GM10266 (cell line): ENCODE results near the gene COL4A1.

ENCODE experiments used
- DNase-seq: peaks from one replicate; pipeline ENCODE4 v3.0.0; 2012; ENCODE audit errors: extremely low spot score
- TF ChIP-seq, protein P1 (sequence below): IDR thresholded peaks from 2 replicates; pipeline ENCODE4 v1.5.1; 2012; ENCODE audit warnings: mild to moderate bottlenecking, low read depth; ENCODE audit not compliant: control insufficient read depth, insufficient read depth; ENCODE audit errors: missing control alignments

Gene COL4A1

DNA sequence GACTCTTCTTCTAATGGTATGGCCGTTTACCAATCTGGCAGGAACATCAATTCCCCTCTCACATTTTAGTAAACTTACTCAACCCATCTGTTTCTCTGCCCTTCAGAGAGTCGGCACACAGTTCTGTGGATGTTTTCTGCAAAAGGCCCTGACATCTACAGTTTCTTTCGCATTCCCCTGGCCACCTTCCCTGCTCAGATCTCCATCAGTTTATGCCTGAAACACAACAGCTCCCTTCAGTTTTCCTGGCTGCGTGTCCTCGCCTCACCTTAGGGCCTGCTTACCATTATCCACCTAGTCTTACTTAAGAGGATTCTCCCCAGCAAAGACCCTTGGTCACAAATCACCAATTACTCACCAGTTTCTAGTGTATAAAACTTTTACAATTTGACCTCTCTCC is 25.2 kb downstream of the COL4A1 start:
- no peak for DNase-seq
- TF ChIP-seq, protein P1, sequence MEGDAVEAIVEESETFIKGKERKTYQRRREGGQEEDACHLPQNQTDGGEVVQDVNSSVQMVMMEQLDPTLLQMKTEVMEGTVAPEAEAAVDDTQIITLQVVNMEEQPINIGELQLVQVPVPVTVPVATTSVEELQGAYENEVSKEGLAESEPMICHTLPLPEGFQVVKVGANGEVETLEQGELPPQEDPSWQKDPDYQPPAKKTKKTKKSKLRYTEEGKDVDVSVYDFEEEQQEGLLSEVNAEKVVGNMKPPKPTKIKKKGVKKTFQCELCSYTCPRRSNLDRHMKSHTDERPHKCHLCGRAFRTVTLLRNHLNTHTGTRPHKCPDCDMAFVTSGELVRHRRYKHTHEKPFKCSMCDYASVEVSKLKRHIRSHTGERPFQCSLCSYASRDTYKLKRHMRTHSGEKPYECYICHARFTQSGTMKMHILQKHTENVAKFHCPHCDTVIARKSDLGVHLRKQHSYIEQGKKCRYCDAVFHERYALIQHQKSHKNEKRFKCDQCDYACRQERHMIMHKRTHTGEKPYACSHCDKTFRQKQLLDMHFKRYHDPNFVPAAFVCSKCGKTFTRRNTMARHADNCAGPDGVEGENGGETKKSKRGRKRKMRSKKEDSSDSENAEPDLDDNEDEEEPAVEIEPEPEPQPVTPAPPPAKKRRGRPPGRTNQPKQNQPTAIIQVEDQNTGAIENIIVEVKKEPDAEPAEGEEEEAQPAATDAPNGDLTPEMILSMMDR, result no peak

DNA sequence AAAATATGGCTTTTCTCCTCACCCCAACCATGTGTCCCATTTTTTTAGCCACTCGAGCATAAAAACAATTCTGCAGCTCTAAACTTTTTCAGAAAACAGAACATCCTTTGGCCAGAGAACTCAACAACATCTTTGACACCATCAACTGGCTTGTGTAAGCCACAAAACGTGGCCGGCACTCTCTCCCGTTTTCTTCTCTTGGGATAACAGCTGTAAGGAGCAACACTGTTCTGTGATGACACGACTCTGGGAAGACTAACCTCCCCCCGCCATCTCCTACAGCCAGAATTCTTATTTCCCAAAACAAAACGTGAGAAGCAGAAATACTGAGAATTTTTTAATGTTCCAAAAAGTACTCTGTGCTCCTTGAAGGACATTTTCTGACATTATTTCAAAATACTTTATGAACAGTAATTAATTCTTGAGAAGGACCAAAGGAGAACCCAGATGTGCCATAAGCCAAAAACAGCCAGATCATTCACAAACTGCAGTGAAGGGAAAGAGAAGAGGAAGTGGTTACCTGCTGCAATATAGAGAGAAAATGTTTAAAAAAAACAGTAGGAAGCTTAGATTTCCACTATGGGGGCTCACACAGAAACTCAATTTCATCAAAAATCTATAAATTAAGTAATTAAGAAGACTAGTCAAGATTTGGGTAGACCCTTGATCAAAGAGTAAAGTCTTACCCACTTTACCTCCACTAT is 25.8 kb downstream of the COL4A1 start:
- DNase-seq, result no peak
- TF ChIP-seq, protein P1, result no peak

GRCh38 chr13:110280231-110280813 is 26.6 kb downstream of the COL4A1 start:
- TF ChIP-seq, protein P1, result no peak
- no peak for DNase-seq

DNA sequence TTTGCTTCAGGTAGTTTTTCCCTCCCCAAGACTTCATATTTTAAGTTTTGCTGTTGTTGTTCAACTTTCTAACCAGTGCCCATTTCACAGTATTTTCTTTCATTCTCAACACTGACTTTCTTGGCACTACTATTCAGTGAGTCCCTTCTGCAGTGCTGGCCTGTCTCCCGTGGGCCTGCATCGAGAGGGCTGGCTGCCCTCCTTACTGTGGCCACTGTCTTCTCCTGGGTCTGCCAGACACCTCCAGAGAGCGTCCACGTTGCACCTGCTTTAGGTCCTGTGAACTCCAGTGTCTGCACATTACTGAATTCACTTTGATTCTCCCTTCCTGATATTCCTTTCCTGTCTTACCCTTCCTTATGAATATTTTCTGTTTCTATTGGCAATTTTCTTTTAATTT is 27.3 kb downstream of the COL4A1 start:
- no peak for DNase-seq
- TF ChIP-seq, protein P1, result no peak

DNA sequence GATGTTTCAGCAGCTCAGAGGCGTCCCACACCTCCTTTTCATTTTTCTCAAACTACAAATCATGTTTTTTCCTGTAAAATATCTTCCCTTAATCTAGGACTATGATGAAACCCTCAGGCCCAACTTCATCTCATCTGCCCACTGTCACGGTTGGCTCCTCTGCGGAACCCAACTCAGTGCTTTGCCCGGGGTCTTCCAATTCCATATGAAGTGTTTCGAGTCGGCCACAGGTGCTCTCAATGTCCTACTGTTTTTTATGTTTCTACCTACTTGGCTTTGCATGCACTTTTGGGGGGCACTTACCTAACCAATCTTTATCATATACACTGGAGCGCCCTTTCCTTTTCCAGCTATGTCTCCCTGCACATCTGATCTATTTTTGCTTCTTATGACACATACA is 28.1 kb downstream of the COL4A1 start:
- no peak for DNase-seq

GRCh38 chr13:110277357-110277975 is 29.5 kb downstream of the COL4A1 start:
- TF ChIP-seq, protein P1, result no peak
- no peak for DNase-seq

More for the DNA sequence above, 28.1 kb downstream of the COL4A1 start:
- TF ChIP-seq, protein P1, result no peak

- TF ChIP-seq, protein P1, result no peak
- DNase-seq, result no peak
These were observed 30.4 kb downstream of the COL4A1 start for GRCh38 chr13:110276553-110276950.
